Hepatic stellate cell (primary cell): ENCODE results near the gene COMP.

Source experiments
- DNase-seq: peaks from one replicate; pipeline ENCODE4 v3.0.0; 2011; ENCODE audit warnings: low spot score

The COMP gene

GRCh38 chr19:18782559-18783225, 8.4 kb downstream of the COMP start:
- no peak for DNase-seq

DNA sequence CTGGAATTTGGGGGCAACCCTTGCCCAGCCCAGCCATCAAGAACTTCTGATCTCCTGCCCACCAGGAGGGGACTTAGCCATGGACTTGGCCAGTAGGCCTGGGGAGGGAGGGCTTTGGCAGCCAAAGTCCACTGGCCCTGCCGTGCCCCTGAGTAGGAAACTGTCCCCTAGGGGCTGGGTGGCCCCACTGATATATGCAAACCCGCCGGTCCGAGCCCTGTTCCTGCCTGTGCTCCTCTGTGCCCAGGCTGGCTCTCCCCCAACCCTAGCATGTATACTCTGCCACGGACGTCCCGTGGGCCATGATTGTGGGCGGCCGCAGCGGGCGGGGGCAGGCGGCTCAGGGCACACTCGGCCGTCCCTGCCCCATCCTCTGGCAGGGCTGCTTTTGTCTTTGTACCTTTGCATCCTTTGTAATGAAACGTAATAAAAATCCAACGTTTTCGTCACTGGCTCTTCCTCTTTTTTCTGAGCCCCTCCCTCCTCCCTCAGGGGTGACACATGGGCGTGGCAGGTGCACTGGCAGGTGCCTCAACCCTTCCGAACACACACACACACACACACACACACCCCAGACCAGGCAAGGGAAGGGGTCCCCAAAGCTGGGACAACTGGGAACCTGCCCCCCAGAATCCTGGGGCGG, 9.1 kb downstream of the COMP start:
- DNase-seq: no peak

- no peak for DNase-seq
Measured at GRCh38 chr19:18781047-18781600, 10.0 kb downstream of the COMP start.

GRCh38 chr19:18780631-18781030, 10.5 kb downstream of the COMP start:
- DNase-seq: no peak

GRCh38 chr19:18780081-18780480, 11.0 kb downstream of the COMP start:
- DNase-seq: no peak

DNA sequence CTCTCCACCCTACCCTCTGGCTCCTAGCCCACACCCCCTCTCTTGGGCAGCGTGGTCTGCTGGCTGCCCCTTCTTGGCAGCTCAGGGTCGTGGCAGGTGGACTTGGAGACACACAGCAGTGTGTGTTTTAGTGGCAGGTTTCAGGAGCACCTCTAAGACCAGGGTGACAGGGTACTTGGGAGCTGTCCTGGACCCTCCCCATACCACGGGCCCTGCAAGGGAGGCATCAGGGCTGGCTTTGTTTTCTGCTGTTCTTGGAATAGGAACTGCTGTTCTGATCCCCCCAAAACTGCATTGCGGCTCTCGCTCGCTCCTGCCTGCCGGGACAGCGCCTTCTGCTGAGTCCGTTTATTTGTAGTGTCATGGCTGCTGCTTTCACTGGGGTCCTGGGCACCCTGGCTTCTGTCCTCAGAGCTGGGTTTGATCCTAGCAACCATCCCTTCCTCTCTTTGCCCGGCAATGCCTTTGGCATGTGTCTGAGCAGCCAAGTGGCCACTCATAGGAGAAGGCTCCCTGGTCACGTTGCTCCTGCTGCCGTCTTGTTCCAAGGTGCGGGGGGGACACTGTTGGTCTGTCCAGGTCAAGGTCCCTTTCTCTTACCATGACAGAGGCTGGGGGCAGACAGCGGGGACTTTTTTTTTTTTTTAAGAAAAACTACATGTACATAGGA, 12.1 kb downstream of the COMP start:
- no peak for DNase-seq

DNA sequence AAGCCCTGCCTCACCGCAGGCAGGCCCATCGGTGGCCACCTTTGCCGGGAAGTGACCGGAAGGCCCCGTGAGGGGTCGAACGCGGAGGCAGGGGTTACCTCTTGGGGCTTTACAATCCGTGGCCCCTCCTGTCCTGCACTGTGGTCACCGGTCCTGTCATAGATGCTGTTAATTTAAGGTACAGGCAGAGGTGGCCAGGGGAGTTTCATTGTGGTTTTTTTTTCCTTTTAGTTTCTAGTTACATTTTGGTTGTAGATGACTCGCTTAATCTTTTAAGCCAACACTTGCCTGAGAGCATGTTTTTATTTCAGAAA, 13.1 kb downstream of the COMP start:
- DNase-seq: no peak

GRCh38 chr19:18777301-18778075, 13.6 kb downstream of the COMP start:
- no peak for DNase-seq

GRCh38 chr19:18776736-18777135, 14.4 kb downstream of the COMP start:
- DNase-seq: peak; percentile 79

DNA sequence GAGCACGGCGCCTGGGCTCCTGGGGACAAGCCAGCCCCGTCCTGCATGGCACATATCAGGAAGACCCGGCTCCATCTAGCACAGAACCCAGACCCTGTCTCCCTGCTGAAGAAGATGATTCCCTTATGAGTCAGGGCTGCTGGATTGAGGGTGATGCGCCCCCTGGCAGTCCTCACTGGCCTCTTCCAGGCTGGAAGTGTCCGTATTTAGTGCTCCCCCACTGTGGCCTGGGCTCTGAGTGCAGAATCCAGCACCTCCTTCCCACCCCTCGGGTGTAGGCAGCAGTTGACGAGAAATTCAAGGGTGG, 14.9 kb downstream of the COMP start:
- peak; percentile 84 for DNase-seq

DNA sequence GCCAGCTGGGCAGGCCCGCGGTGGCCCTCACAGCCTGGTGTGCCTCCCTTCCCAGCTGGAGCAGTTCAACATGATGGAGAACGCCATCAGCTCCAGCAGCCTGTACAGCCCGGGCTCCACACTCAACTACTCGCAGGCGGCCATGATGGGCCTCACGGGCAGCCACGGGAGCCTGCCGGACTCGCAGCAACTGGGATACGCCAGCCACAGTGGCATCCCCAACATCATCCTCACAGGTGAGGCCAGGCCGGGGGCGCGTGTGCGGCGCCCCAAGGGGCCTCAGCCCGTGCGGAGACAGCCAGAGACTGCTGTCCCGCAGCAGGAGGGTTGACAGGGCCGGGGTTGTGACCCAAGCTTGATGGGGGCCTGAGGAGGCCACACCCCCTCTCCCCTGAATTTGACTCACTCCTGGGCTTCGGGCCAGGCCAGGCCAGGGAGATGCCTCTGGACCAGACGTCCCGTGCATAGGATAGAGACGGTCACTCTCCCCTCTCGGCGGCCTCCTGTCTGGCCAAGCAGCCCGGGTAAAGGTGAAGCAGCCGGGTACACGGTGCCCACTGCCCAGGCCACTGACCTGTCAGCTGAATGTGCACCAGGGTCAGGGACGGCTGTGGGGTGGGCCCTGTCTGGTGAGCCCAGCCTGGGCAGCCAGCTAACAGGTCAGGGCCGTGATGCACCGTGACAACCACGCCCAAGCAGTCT, 15.4 kb downstream of the COMP start:
- peak; percentile 84 for DNase-seq

GRCh38 chr19:18774782-18775444, 16.2 kb downstream of the COMP start:
- DNase-seq: no peak

GRCh38 chr19:18774107-18774506, 17.0 kb downstream of the COMP start:
- DNase-seq: no peak

- no peak for DNase-seq
Measured at GRCh38 chr19:18773682-18774081, 17.4 kb downstream of the COMP start.

GRCh38 chr19:18772620-18773587, 18.2 kb downstream of the COMP start:
- no peak for DNase-seq

GRCh38 chr19:18771328-18772242, 19.5 kb downstream of the COMP start:
- DNase-seq: no peak

DNA sequence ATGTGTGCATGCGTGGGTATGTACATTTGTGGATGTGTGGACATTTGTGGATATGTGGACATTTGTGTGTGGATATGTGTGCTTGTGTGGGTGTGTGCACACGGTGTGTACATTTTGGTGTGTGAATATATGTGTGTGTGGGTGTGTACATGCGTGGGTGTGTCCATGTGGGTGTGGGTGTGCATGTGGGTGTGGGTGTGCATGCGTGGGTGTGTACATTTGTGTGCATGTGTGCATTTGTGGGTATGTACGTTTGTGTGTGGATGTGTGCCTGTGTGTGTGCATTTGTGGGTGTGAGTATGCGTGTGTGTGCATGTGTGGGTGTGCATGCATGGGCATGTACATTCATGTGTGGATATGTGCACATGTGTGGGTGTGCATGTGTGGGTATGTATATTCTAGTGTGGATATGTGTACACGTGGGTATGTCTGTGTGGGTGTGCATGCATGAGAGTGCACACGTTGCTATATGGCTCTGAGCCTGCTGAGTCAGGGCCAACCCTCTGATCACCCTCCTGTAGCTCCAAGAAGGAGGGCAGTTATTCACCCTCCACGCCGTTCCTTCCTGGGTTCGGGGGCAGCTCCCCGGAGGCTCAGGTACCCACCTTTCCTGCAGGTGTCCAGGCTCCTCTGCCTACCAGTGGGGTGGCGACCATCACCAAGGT, 20.3 kb downstream of the COMP start:
- no peak for DNase-seq

DNA sequence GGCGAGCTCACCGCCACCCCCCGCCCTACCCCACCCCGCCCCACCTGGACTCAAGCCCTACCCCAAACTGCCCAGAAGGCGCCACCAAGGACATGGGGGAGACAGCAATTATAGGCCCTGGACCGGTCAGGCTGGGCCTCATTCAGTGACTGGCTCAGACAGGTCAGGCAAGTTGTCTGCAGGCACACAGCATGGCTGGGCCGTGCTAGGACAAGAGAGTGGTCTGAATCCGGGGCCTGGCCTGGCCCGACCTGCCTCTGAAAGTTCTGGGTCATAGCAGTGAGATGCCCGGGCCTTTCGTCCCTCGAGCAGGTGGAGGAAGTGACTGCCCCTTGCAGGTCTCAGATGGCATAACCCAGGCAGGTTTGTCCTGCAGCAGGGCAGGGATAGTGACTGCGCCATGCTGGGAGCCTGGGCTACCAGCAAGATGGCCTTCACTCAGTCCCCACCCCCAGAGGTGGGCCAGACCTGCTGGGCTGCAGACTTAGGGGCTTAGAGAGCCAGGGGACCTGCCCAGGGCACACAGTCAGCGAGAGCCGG, 21.0 kb downstream of the COMP start:
- no peak for DNase-seq
